Measurements from ENCODE around the gene DDN.

DNA sequence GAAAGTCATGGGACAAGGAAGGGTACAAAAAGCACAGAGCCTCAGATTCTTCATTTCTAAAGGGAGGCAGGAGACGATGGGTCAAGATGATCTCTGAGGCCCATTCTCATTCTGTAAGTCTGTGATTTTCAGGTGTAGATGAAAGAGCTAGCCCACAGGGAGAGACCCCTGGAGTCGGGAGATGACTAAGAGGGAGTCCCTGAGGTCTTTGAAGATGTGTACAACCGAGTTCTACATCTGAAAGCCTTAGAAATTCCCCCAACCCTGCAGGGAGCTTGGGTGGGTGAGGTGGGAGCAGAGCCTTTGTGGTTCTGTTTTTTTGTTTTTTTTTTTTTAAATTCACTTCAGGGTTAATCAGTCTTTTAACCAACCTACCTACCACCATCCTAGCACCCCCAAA, 30.7 kb downstream of the DDN start:
- no peak for TF ChIP-seq CBFB (IDR thresholded peaks at IDR 0.05; ENCODE audit: low read depth)
- no peak for TF ChIP-seq ZSCAN29 (IDR thresholded peaks at IDR 0.05)
- no peak for TF ChIP-seq ETV6 (conservative IDR thresholded peaks at IDR 0.05 in 1 of 2, IDR thresholded peaks at IDR 0.05 in 1 of 2; ENCODE audit: borderline replicate concordance in 1 of 2, low read depth in 1 of 2)
- TF ChIP-seq, protein P1, sequence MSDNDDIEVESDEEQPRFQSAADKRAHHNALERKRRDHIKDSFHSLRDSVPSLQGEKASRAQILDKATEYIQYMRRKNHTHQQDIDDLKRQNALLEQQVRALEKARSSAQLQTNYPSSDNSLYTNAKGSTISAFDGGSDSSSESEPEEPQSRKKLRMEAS (IDR thresholded peaks at IDR 0.05; ENCODE audit: low read depth, low read length), result no peak
- TF ChIP-seq, protein P2, sequence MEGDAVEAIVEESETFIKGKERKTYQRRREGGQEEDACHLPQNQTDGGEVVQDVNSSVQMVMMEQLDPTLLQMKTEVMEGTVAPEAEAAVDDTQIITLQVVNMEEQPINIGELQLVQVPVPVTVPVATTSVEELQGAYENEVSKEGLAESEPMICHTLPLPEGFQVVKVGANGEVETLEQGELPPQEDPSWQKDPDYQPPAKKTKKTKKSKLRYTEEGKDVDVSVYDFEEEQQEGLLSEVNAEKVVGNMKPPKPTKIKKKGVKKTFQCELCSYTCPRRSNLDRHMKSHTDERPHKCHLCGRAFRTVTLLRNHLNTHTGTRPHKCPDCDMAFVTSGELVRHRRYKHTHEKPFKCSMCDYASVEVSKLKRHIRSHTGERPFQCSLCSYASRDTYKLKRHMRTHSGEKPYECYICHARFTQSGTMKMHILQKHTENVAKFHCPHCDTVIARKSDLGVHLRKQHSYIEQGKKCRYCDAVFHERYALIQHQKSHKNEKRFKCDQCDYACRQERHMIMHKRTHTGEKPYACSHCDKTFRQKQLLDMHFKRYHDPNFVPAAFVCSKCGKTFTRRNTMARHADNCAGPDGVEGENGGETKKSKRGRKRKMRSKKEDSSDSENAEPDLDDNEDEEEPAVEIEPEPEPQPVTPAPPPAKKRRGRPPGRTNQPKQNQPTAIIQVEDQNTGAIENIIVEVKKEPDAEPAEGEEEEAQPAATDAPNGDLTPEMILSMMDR (IDR thresholded peaks at IDR 0.05 in 2 of 3, conservative IDR thresholded peaks at IDR 0.05 in 1 of 3; ENCODE audit: control insufficient read depth in 2 of 3, extremely low read depth in 1 of 3, insufficient read depth in 1 of 3, low read depth in 3 of 3, low read length in 3 of 3), result no peak

All from GM12878 (cell line).